Lower leg skin (tissue), 4 donors: ENCODE results near the gene PROSER3. TPM values are rescaled to one million over a fixed set of nuclear protein-coding genes. Genes with fewer than 3 reads are reported as not detected.

Experiments
- DNase-seq, 2 donors: peaks; one replicate each; pipeline ENCODE4 v3.0.0-alpha.2; 2019; ENCODE audit warnings: low spot score in 2 of 2
- H3K4me3 ChIP-seq: fragments of 200-600 bp; sonication (generic); 2 replicates; pipeline ENCODE4 v1.5.1; 2017; ENCODE audit warnings: mild to moderate bottlenecking, low read depth; ENCODE audit not compliant: poor library complexity, severe bottlenecking
- POLR2A ChIP-seq, 2 donors: fragments of 450-650 bp; IDR thresholded peaks; one replicate each; pipeline ENCODE4 v1.6.1; 2016 to 2017; ENCODE audit warnings: antibody characterized with exemption in 2 of 2, mild to moderate bottlenecking in 1 of 2, moderate library complexity in 1 of 2
- WGBS, 2 donors: methylation state at CpG; one replicate each; pipeline ENCODE4 v1.1.5; 2018; 5-methylcytosine and 5-hydroxymethylcytosine counted together
- intact Hi-C: fragments of 100-400 bp; cut with DNase I; formaldehyde crosslinking; loops from one replicate; pipeline ENCODE4 v1.15.0; 2023; ENCODE audit warnings: low total_unique reads
- total RNA-seq, 4 donors: library from RNA; depleted of rRNA; stranded (reverse); fragments of >200 nt; gene quantifications; one replicate each; pipeline ENCODE4 v1.1.0, GENCODE V29; 2016
- TF ChIP-seq, protein P1 (sequence below), 3 donors: fragments of 450-650 bp; IDR thresholded peaks; one replicate each; pipeline ENCODE4 v1.5.1; 2016; ENCODE audit warnings: antibody characterized with exemption in 3 of 3, mild to moderate bottlenecking in 3 of 3, moderate library complexity in 2 of 3

PROSER3 gene
- total RNA-seq, 4 donors from 2014 or later = 9.2 to 20.4 (median 12.9) TPM

DNA sequence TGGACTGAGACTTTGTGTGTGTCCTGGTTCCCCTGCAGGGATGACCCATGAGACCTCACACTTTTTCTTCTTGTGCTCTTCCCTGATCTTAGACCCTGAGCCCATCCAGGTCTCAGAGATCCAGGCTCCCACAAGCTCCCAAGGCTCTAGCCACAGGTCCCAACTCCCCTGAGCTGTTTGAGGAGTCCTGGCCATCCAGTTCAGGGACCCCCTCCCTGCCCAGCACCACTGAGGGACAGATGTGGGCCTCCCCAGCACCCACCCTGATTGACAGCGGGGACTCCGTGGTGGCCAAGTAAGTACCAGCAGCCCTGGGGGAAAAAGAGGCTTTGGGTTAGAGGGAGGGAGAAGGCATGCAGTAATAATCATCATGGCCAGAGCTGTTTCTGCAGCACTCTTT, 1.7 kb downstream of the PROSER3 start:
- intact Hi-C loops = no loop called here
- WGBS, 2 donors = 88 to 89% methylated on average over 2 of the region's 2 CpGs
- no peak for TF ChIP-seq POLR2A (IDR thresholded peaks at IDR 0.05)
- TF ChIP-seq, protein P1, sequence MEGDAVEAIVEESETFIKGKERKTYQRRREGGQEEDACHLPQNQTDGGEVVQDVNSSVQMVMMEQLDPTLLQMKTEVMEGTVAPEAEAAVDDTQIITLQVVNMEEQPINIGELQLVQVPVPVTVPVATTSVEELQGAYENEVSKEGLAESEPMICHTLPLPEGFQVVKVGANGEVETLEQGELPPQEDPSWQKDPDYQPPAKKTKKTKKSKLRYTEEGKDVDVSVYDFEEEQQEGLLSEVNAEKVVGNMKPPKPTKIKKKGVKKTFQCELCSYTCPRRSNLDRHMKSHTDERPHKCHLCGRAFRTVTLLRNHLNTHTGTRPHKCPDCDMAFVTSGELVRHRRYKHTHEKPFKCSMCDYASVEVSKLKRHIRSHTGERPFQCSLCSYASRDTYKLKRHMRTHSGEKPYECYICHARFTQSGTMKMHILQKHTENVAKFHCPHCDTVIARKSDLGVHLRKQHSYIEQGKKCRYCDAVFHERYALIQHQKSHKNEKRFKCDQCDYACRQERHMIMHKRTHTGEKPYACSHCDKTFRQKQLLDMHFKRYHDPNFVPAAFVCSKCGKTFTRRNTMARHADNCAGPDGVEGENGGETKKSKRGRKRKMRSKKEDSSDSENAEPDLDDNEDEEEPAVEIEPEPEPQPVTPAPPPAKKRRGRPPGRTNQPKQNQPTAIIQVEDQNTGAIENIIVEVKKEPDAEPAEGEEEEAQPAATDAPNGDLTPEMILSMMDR (IDR thresholded peaks at IDR 0.05) = no peak
- DNase-seq = no peak
- H3K4me3 ChIP-seq = no peak overlapping the region

- intact Hi-C loops = no loop called here
- TF ChIP-seq POLR2A (IDR thresholded peaks at IDR 0.05) = no peak
- TF ChIP-seq, protein P1 (IDR thresholded peaks at IDR 0.05) = no peak
- H3K4me3 ChIP-seq = no peak overlapping the region
- WGBS, 2 donors = 92 to 96% methylated on average over 4 of the region's 4 CpGs
- DNase-seq = no peak
Observed at GRCh38 chr19:35760711-35761349, 2.9 kb downstream of the PROSER3 start.

- intact Hi-C loops = no loop called here
- no peak for TF ChIP-seq POLR2A (IDR thresholded peaks at IDR 0.05)
- TF ChIP-seq, protein P1 (IDR thresholded peaks at IDR 0.05) = no peak
- no peak for DNase-seq
- no peak overlapping the region for H3K4me3 ChIP-seq
- WGBS, 2 donors = 93 to 95% methylated on average over 17 of the region's 17 CpGs
Observed at GRCh38 chr19:35764432-35765315, 6.7 kb downstream of the PROSER3 start.

DNA sequence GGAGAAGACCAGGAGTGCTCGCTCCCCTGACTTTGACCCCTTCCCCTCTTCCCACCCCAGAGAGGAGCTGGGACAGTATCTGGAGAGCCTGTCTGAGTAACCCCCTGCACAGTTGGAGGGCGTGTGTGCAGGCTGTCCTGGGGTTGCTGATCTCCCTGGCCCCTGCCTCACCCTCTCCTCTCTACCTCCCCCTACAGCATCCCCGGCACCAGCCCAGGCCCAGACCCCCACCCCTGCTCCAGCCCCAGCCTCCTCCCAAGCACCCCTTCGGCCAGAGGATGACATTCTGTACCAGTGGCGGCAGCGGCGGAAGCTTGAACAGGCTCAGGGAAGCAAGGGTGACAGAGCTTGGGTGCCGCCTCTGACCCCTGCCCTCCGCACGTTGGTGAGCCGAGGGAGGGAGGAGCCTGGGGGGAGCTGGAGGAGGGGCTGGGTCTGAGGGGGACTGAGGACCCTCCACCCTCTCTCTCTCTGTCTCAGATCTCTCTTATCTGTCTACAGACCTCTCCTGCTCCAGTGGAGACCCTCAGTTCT, 8.7 kb downstream of the PROSER3 start:
- 80 to 89% methylated on average over 11 of the region's 11 CpGs for WGBS, 2 donors
- TF ChIP-seq, protein P1 (IDR thresholded peaks at IDR 0.05) = no peak
- TF ChIP-seq POLR2A (IDR thresholded peaks at IDR 0.05) = no peak
- DNase-seq = no peak
- intact Hi-C loops = no loop called here
- H3K4me3 ChIP-seq = no peak overlapping the region

GRCh38 chr19:35767288-35768081, 9.5 kb downstream of the PROSER3 start:
- TF ChIP-seq, protein P1 (IDR thresholded peaks at IDR 0.05) = no peak
- TF ChIP-seq POLR2A (IDR thresholded peaks at IDR 0.05) = no peak
- no peak for DNase-seq
- 75 to 79% methylated on average over 20 to 26 of the region's 34 CpGs for WGBS, 2 donors
- intact Hi-C loops = no loop called here
- H3K4me3 ChIP-seq = no peak overlapping the region
